Nasal cavity respiratory epithelium epithelial cell of viscerocranial mucosa (primary cell): ENCODE data around the gene ITGAL. TPM values are rescaled to one million over a fixed set of nuclear protein-coding genes. Genes with fewer than 3 reads are reported as not detected.

ENCODE experiments used
- total RNA-seq: library from RNA; depleted of rRNA; stranded (reverse); fragments of >200 nt; gene quantifications from 2 replicates; pipeline ENCODE4 v1.2.3, GENCODE V29; 2014

ITGAL gene
- under 0.01 TPM in 1 of 2 replicates, not detected in the other for total RNA-seq

GRCh38 chr16:30472328-30472942, at the start of gene ITGAL:
TSS of gene ITGAL (plus strand) at chr16:30472742. CDS start at chr16:30472838, 96 bp downstream.

DNA sequence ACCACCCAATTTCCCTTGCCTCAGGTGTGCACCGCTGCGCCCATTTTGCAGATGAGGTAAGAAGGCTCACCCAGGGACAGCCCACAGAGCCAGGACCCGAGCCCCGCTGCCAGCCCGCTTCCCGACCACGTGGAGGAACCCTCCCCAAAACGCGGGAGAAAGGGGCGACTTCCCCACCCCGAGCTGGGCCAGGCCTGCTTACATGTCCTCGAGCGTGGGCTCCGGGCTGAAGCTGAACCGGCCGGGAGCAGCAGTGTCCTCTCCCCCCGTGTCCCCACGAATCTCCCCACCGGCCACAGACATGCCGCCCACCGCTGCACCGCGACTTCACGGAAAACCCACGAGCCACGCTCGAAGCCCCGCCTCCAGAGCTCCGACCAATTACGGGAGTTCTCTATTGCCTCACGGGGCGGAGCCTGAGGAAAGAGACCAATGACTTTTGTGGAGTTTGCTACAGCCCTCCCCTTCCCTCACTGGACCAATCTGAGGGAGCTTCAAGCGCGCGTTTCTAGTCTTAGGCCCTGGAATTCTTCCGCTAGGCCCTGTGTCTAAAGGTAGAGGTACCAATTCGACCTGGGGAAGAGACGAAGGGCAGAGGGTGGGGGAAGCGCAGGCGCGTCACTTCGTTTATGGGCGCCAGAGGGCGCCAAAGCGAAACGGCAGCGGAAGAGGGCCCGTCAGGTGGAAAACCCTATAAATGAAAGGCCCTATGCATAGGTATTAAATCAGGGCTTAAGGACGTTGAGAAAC, 42.7 kb upstream of the ITGAL start, which contains the start of gene DCTPP1:
Gene DCTPP1, minus strand, starts transcription at position 353 of the 750 bp plus-strand sequence. Its CDS starts 50 bp downstream, at position 303.

DNA sequence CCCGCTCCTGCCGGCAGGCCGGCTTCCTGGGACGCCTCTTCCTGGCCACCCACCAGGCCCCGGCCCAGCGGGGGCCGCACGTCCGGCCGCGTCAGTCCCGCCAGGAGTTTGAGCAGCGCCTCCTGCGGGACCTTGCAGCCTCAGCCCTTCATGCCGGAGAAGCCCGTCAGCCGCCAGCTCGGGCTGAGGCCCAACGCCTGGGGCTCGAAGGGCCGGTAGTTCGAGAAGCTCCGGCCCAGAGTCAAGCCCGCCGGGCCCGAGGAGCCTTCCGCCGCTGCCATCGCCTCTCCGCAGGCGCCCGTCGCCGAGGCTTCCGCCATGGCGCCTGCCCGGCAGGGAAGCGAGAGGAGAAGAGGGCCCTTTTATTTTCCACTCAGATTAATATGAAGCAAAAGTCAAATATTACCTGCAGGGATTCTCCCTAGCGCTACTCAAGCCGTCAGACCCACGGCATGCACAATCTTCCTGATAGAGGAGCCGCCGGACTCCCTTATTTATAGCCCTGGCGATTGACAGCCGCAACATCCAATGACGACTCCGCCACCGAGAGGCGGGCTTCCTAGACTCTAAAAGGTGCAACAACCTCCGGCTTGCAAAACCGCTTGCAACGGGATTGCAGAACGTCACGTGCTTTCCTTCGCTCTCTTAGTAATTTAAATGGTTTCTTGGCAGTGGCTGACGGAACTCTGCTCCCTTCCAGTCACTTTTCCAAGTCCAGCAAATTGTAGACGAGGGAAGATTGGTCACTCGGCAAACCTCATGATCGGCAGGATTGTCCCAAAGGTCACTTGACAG, 26.9 kb upstream of the ITGAL start, which contains the start of gene SEPHS2:
Gene SEPHS2, minus strand, starts transcription at position 467 of the 795 bp plus-strand sequence. Its CDS starts 147 bp downstream, at position 320.

DNA sequence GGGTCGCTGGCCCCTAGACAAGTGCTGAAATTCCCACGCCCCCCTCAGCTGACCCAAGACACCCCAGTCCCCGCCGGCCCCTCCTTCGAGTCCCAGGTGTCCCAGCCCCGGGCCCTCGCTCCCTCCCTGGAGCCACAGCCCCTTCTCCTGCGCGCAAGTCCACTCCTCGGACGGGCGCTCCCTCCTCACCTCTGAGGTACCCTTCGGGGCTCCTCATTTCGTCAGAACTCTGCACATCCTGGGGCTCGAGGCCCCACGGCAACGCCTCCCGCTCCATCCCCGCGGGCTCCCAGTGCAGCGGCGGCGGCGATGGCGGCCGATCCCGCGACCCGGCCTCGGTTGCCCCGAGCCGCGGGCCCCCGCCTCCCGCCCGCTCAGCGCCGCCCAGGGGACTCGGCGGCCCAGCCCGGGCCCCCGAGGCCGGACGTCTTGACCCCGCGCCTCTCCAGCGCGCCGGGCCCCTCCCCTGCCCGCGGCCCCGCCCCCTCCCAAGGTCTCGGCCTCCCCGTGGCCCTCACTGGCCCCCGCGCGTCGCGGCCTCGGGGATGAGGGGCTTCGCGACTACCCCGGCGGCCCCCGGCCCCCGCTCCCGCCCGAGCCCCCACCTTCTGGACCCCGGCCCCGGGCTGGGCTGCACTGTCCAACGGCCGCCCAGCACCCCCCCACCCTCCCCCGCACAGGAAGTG, 53.7 kb downstream of the ITGAL start, which contains the start of gene ZNF768:
Gene ZNF768, minus strand, starts transcription at position 430 of the 686 bp plus-strand sequence. Its CDS starts 153 bp downstream, at position 277.

GRCh38 chr16:30534368-30535105, 62.0 kb downstream of the ITGAL start, which contains the start of gene ZNF747:
TSS of gene ZNF747 (minus strand) at chr16:30534858. CDS start at chr16:30534679, 179 bp downstream.

DNA sequence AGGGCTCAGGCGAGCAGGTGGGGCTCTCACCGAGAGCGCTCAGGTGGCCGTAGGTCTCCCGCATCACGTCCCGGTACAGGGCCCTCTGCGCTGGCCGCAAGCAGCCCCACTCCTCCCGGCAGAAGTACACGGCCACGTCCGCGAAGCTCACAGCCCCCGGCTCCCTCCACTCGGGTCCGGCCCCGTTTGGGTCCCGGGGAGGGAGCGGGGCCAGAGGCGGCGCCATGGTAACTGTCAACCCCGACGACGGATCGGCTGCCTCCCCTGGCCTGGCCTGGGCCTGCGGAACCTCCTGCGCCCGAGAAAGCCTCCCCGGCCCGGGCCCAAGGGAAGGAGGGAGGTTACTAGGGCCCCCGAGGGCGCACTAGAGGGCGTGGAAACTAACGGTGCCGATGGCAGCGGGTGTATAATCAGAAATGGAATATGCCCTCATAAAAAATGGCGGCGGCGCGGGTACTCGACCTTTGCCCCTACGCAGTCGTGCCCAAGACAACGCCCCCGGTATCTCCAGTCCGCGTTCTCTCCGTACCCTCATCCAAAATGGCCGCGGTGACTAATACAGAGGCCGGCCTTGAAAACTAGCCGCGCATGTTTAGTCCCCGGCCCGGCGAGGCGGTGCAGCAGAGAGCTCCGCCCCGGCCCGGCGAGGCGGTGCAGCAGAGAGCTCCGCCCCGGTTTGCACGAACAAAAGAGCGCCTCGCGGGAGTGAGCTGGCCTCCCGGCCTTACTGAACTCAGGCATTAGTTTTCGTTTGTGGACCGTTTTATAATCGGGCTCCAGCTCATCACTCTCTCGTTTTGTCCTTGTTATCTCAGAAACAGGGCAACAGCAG, 85.6 kb downstream of the ITGAL start, which contains the start of gene ZNF764:
Gene ZNF764, minus strand, starts transcription at position 418 of the 832 bp plus-strand sequence. Its CDS starts 192 bp downstream, at position 226.

GRCh38 chr16:30571445-30572322, 99.1 kb downstream of the ITGAL start, which contains the start of gene ZNF688:
TSS of gene ZNF688 (minus strand) at chr16:30571714. CDS start at chr16:30571629, 85 bp downstream.

Other genes starting within 250 kb of the ITGAL start
- under 0.01 and 1.8 TPM in 2 replicates for gene NPIPB13, start 224.3 kb upstream of the ITGAL start, total RNA-seq
- 28.9 and 32.1 TPM in 2 replicates for gene CD2BP2, start 117.4 kb upstream of the ITGAL start, total RNA-seq
- 21.5 and 35.7 TPM in 2 replicates for gene TBC1D10B, start 102.2 kb upstream of the ITGAL start, total RNA-seq
- not detected in 2 replicates for gene MYL11, start 97.9 kb upstream of the ITGAL start, total RNA-seq
- 0.07 TPM in 1 of 2 replicates, not detected in the other for gene SEPTIN1, start 90.2 kb upstream of the ITGAL start, total RNA-seq
- 9.0 and 13.0 TPM in 2 replicates for gene ZNF48, start 77.3 kb upstream of the ITGAL start, total RNA-seq
- 6.0 and 8.2 TPM in 2 replicates for gene ZNF771, start 65.1 kb upstream of the ITGAL start, total RNA-seq
- 15.5 and 25.6 TPM in 2 replicates for gene DCTPP1, start 42.7 kb upstream of the ITGAL start, total RNA-seq
- gene SEPHS2, start 26.9 kb upstream of the ITGAL start, total RNA-seq: 34.7 and 43.4 TPM in 2 replicates
- 31.5 and 34.2 TPM in 2 replicates for gene ZNF768, start 53.8 kb downstream of the ITGAL start, total RNA-seq
- 5.7 and 6.8 TPM in 2 replicates for gene ZNF747, start 62.1 kb downstream of the ITGAL start, total RNA-seq
- 3.4 and 4.3 TPM in 2 replicates for gene ZNF764, start 85.6 kb downstream of the ITGAL start, total RNA-seq
- gene ZNF688, start 99.0 kb downstream of the ITGAL start, total RNA-seq: 4.8 and 5.5 TPM in 2 replicates
- 4.1 and 8.2 TPM in 2 replicates for gene ZNF785, start 113.0 kb downstream of the ITGAL start, total RNA-seq
- gene ZNF689, start 137.6 kb downstream of the ITGAL start, total RNA-seq: 3.1 and 4.7 TPM in 2 replicates
- gene PRR14, start 178.2 kb downstream of the ITGAL start, total RNA-seq: 7.9 and 10.5 TPM in 2 replicates
- 14.7 and 20.6 TPM in 2 replicates for gene FBRS, start 185.7 kb downstream of the ITGAL start, total RNA-seq
- gene SRCAP, start 226.4 kb downstream of the ITGAL start, total RNA-seq: 15.4 and 49.9 TPM in 2 replicates